ENCODE data around the gene SNAI3.
A peak's percentile ranks its signal among the peaks of the same experiment; 100 is the strongest.

Gene SNAI3

DNA sequence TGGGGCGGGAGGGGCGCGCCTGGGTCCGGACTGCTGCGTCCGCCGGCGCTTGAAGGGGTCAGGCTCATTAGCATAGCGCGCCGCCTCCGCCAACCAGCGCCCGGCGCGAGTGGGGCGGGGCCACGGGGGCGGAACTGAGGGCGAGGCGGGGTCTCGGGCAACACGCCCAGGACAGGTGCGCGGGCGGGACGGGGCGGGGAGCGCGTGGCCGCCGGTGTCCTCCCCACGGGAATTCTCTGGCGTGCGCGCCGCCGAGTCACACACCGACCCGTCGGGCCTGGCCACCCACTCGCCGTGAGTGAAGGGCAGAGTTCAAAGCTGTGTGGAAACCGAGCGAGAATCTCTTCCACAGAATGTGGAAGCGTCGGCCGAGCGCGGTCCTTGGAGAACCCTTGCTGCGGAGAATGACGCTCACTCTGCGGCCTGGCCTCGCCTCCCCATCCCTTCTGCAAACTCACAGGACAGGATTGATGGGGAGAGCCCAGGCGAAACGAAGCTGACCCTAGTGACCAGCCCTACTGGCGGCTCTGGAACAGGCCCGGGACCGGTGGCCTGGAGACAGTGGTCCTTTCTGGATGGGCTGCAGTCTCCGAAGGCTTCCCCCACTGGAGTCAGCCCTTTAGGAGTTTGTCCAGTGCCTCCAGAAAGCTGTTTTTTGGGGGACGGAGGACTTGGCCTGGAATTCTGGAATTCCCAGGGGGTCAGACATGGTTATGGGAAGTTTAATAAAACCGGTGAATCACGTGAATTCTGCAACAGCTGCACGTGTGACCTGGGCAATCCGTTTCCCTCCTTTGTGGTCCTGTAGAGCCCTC, at the start of gene SNAI3:
SNAI3 (minus strand) TSS at position 69 of the 815 bp plus-strand sequence. CDS start 101 bp downstream, outside the sequence.
- peak within 1 kb of the TSS; percentile 52 for H3K4me3 ChIP-seq (replicated peaks; ENCODE audit: low read depth, low read length)
- peak; percentile 38 for DNase-seq (ENCODE audit: low read depth)
- TF ChIP-seq, protein P1, sequence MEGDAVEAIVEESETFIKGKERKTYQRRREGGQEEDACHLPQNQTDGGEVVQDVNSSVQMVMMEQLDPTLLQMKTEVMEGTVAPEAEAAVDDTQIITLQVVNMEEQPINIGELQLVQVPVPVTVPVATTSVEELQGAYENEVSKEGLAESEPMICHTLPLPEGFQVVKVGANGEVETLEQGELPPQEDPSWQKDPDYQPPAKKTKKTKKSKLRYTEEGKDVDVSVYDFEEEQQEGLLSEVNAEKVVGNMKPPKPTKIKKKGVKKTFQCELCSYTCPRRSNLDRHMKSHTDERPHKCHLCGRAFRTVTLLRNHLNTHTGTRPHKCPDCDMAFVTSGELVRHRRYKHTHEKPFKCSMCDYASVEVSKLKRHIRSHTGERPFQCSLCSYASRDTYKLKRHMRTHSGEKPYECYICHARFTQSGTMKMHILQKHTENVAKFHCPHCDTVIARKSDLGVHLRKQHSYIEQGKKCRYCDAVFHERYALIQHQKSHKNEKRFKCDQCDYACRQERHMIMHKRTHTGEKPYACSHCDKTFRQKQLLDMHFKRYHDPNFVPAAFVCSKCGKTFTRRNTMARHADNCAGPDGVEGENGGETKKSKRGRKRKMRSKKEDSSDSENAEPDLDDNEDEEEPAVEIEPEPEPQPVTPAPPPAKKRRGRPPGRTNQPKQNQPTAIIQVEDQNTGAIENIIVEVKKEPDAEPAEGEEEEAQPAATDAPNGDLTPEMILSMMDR (IDR thresholded peaks at IDR 0.05; ENCODE audit: low read length, missing control alignments), result no peak

DNA sequence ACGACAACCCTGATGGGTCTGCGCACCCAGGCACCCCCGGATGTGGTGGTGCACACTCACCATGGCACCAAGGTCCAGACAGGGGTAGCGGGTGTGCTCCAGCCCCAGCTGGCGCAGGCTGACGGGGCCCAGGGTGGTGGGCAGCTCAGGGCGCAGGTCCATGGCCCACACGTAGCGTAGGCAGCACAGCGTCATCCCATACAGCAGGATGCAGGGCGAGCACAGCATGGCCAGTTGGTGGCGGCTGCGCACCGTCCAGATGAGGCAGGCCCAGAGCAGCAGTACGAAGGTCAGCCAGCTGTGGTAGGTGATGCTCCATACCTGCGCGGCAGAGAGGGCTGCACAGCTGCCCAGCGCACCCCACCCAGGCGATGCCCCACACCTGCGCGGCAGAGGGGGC, 49.8 kb upstream of the SNAI3 start:
- no peak for DNase-seq (ENCODE audit: low read depth)
- TF ChIP-seq, protein P1 (IDR thresholded peaks at IDR 0.05; ENCODE audit: low read length, missing control alignments), result no peak
- no peak overlapping the region for H3K4me3 ChIP-seq (replicated peaks; ENCODE audit: low read depth, low read length)

DNA sequence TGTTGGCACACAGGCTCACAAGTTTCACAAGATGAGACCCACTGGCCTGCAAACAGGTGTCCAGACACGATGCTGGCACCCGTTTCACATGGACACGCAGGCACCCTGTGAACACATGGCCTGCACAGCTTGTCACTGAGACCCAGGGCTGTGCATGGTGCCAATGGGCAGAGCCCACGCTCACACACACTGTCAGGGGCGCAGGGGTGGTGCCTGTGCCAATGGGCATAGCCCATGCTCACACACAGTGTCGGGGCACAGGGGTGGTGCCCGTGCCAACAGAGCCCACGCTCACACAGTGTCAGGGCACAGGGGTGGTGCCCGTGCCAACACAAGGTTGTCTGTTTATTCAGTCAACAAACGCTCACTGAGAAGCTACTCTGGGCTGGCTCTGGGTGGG, 49.3 kb upstream of the SNAI3 start:
- TF ChIP-seq, protein P1 (IDR thresholded peaks at IDR 0.05; ENCODE audit: low read length, missing control alignments), result no peak
- no peak overlapping the region for H3K4me3 ChIP-seq (replicated peaks; ENCODE audit: low read depth, low read length)
- no peak for DNase-seq (ENCODE audit: low read depth)

DNA sequence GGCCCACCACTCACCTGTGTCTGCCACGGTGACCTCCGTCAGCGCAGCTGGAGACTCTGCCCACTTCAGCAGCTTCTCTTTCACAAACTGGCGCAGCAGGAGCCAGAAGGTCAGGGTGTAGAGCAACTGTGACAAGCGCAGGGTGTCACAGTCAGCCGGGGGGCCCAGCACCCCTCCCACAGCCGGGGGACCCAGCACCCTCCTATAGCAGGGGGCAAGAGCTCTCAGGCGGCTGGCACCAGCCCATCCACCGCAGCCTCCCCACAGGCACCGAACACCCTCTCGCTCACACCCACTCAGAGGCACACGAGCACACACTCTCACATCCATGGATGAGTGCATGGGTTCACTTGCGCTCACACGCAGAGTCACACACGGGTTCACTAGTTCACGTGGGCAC, 48.8 kb upstream of the SNAI3 start:
- no peak overlapping the region for H3K4me3 ChIP-seq (replicated peaks; ENCODE audit: low read depth, low read length)
- no peak for DNase-seq (ENCODE audit: low read depth)
- TF ChIP-seq, protein P1 (IDR thresholded peaks at IDR 0.05; ENCODE audit: low read length, missing control alignments), result no peak

- TF ChIP-seq, protein P1 (IDR thresholded peaks at IDR 0.05; ENCODE audit: low read length, missing control alignments), result no peak
- no peak for DNase-seq (ENCODE audit: low read depth)
- no peak overlapping the region for H3K4me3 ChIP-seq (replicated peaks; ENCODE audit: low read depth, low read length)
Measured at GRCh38 chr16:88734361-88734728, 48.0 kb upstream of the SNAI3 start.

GRCh38 chr16:88733630-88734360, 47.5 kb upstream of the SNAI3 start:
- H3K4me3 ChIP-seq (replicated peaks; ENCODE audit: low read depth, low read length), result no peak overlapping the region
- TF ChIP-seq, protein P1 (IDR thresholded peaks at IDR 0.05; ENCODE audit: low read length, missing control alignments), result no peak
- no peak for DNase-seq (ENCODE audit: low read depth)
